Bone marrow (tissue), 2 donors: ENCODE data around the gene IL17RA.
A peak's percentile ranks its signal among the peaks of the same experiment; 100 is the strongest.

Experiments
- DNase-seq, 2 donors: peaks; one replicate each; lab custom pipeline; 2025; lab: John Stamatoyannopoulos, UW

The IL17RA gene

GRCh38 chr22:17157714-17158113 is 72.9 kb downstream of the IL17RA start:
- no peak for DNase-seq

GRCh38 chr22:17158176-17158567 is 73.4 kb downstream of the IL17RA start:
- DNase-seq = no peak

- peak; percentile 47 to 79 for DNase-seq
These were observed 74.0 kb downstream of the IL17RA start, which contains the start of gene HDHD5 for GRCh38 chr22:17158568-17159503. TSS of gene HDHD5 (minus strand) at chr22:17159277. CDS start at chr22:17159251, 26 bp downstream.

GRCh38 chr22:17159504-17159951 is 74.7 kb downstream of the IL17RA start:
- DNase-seq = no peak

- DNase-seq = no peak
These were observed 77.2 kb downstream of the IL17RA start for GRCh38 chr22:17161991-17162390.

- no peak for DNase-seq
These were observed 77.9 kb downstream of the IL17RA start for GRCh38 chr22:17162731-17163130.

GRCh38 chr22:17164392-17165024 is 79.7 kb downstream of the IL17RA start:
- no peak for DNase-seq
